Hepatic stellate cell (primary cell): ENCODE measurements around the gene TEX2.
"Not testable (repeated sequence)": the region's sequence is repeated elsewhere in the genome, so short reads cannot be mapped to it uniquely, and the experiment has no call there.

Experiments
- DNase-seq: peaks from one replicate; pipeline ENCODE4 v3.0.0; 2011; ENCODE audit warnings: low spot score

TEX2 gene

DNA sequence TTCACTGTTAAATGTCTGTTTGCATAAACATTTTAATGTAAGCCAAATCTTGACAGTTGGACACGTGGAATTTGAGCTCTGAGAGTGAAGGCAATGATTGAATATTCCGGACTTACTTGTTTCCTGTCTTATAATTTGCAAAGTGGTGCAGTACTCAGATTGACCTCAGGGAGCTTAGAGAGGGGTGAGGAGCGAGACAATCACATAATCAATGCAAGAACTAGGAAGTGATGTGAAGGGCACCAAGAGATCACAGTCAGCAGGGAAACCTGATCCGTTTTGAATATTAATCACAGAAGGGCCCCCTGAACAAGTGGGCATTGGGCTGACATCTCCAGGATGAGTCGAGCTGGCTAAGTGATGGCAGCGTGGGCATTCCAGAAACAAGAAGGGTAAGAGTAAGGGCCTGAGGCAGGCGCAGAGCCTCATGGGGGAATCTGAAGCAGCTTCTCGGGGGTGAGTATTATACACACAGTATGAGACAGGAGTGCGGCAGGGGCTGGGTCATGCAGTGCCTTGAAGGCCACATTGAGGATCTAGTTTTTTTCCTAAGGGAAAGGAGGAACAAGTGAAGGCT is 26.1 kb downstream of the TEX2 start:
- DNase-seq: no peak

DNA sequence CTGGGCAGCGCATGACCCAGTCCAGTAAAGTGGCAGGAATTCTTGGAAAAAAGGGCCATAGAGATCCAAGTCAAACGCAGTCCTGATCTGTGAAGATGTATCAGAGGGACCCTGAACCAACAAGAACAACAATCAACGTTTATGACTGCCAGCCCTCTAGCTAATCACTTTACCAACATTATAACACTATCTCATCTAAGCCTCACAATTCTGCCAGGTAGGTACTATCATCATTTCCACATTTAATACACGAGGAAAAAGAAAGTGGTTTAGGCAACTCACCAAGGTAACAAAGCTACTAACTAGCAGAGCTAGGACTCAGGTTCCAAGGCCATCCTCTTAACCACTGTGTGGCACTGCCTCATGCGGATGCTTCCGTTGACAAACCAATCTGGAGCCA is 28.1 kb downstream of the TEX2 start:
- DNase-seq: no peak

GRCh38 chr17:64232466-64233262 is 30.4 kb downstream of the TEX2 start:
- no peak for DNase-seq

GRCh38 chr17:64231567-64232141 is 31.4 kb downstream of the TEX2 start:
- DNase-seq: no peak

- peak; percentile 56 for DNase-seq
These were observed 32.2 kb downstream of the TEX2 start for GRCh38 chr17:64230791-64231408.

DNA sequence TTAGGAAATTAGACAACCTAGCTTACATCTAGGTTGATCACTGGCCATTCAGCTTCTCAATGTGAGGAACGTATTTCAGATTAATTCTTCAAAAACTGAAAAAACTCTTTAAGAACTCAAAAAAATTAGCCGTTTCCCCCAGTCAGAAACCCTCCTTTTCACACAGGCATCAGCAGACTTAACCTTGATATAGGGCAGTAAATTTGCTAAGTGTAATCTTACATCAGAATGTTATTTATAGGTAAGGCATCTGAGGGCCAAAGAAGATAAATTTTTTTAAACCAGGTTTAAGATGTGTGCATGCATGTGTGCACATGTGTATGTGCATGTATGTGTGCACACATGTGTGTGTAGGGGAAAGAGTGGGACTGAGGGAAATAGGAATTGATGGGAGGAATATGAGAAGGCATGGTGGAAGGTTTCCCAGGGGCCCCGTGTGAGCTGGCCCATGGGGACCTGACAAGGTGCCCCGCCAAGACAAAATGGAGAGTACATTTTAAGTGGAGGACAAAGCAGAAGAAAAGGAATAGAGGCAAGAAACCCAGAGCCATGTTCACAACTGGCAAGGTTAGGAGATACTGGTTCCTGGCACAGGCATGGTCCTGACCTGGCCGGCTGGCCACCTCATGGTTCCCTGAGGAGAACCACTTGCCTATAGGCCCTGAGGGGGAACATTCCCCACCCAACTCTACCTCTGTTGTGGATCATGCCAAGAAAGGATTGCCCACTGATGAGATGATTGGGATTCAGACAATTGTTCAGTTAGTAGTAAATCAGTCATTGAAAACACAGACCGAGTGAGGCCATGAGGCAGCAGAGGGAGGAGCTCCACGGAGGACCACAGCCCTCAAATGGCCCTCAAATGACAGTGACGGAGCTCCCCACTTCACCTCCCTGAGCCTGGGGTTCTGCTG is 33.0 kb downstream of the TEX2 start:
- no peak for DNase-seq

DNA sequence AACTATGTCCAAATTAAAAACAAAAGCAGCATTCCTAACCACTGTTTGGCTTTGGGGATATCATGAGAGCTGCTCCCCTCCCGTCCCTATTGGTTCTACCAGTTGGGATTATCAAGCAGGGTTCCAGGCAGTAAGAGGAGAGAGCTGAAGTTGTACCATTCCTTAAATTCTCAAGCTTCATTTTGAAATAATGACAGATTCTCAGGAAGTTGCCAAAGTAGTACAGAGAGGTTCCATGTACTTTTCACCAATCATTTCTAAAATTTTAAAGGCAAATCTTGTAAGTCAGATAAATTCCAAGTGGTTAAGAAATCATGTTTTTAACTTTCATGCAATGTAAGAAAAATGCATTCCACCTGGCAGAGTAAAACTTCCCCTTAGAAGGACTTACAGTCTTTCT is 36.9 kb downstream of the TEX2 start:
- no peak for DNase-seq

- no peak for DNase-seq
These were observed 37.6 kb downstream of the TEX2 start for GRCh38 chr17:64225410-64225809.

GRCh38 chr17:64223931-64224629 is 39.0 kb downstream of the TEX2 start:
- DNase-seq: no peak

DNA sequence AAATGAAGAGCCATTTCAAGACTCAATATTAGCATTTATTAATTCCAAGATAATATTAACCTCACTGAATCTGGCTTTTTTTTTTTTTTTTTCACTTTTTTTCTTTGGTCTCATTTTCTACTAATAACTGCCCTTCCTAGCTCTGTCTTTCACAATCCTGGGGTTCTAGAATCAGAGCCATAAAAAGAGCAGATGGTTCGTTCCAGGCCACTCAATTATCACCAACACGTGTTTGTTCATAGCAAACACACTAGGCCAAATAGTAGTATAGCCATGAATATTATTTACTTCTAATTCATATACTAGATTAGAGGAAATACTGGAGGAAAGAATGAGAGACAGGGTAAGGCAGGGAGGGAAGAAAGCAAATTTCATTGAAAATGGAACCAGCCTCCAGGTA is 39.8 kb downstream of the TEX2 start:
- no peak for DNase-seq

DNA sequence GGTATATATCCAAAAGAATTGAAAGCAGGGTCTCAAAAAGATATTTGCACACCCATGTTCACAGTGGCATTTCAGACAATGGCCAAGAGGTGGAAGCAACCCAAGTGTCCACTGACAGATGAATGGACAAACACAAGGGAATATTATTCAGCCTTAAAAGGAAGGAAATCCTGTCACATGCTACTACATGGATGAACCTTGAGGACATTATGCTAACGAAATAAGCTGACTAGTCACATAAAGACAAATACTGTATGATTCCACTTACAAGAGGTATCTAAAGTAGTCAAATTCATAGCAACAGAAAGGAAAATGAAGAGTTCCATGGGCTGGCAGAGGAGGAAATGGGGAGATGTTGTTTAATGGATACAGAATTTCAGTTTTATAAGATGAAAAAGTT is 41.4 kb downstream of the TEX2 start:
- no peak for DNase-seq

DNA sequence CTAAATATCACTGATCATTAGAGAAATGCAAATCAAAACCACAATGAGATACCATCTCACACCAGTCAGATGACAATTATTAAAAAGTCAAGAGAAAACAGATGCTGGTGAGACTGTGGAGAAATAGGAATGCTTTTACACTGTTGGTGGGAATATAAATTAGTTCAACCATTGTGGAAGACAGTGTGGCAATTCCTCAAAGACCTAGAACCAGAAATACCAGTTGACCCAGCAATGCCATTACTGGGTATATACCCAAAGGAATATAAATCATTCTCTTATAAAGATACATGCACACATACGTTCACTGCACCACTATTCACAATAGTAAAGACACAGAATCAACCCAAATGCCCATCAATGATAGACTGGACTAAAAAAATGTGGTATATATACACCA is 42.5 kb downstream of the TEX2 start:
- not testable (repeated sequence) for DNase-seq

DNA sequence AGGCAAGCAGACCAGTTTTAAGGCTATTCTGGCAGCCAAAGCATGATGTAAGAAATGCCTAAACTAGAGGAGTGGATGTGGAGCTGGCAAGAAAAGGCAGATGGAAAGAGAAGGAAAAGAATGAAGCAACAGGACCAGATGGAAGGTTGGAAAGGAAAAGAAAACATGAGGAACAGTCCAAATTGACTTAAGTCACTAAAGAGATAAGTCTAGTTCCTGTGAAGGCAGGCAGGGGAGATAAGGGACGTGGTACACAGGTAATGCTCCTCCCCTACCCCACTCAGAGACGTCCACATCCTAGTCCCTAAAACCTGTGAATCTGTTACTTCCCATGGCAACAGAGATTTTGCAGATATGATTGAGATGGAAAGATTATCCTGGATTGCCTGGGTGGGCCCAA is 43.5 kb downstream of the TEX2 start:
- no peak for DNase-seq

DNA sequence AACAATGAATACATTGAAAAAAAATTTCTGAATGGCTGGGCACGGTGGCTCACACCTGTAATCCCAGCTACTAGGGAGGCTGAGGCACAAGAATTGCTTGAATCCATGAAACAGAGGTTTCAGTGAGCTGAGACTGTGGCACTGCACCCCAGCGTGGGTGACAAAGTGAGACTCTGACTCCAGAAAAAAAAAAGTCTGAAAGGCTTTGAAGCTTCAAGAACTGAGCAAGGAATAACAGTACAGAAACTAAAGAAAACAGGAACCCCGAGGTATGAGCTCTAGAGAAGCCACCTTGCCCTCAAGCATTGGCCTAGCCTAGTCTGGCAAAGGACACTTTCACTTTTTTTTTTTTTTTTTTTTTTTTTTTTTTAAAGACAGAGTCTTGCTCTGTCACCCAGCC is 45.0 kb downstream of the TEX2 start:
- DNase-seq: no peak

DNA sequence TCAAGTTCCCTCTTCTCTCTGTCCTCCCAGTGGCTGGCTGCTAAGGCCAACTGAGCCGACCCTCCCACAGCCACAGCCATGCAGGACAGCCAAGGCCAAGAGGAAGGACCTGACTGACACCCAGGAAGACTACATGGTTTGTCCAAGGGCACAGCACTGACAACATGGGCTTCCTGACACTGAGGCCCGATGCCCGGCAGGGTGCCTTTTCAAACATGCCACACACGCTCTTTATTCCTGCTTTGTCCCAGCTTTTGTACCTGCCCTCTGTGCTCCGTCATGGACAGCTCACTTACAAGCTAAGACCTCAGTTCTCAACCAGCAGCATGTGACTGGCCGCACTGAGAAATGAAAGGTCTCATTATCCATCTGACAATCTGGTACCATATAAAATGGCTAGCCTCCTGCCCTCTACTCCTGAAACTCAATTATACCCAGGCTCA is 45.8 kb downstream of the TEX2 start:
- no peak for DNase-seq

GRCh38 chr17:64216338-64217248 is 46.5 kb downstream of the TEX2 start:
- DNase-seq: no peak

- peak; percentile 54 for DNase-seq
These were observed 47.1 kb downstream of the TEX2 start for GRCh38 chr17:64216000-64216337.

- DNase-seq: no peak
These were observed 48.1 kb downstream of the TEX2 start for GRCh38 chr17:64214950-64215349.

- no peak for DNase-seq
These were observed 48.9 kb downstream of the TEX2 start for GRCh38 chr17:64213995-64214811.

DNA sequence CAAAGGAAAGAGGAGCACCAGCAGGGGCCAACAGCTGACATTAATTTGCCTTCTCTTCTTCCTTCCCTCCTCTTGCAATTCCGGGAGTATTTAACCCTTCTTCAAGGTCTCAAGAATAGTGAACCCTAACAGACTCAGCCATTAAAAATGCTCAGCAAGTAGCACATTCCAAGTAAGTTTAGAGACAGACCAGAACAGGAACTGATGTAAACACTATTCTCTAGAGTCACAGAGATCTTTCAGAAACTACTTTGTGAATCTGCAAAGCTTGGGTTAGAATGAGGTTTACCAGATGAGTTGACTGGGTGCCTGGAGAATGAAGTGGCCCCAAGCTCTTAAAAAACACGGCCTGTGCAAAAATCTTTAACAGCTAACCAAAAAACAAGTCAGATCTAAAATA is 50.9 kb downstream of the TEX2 start:
- peak; percentile 63 for DNase-seq
